Muscle of back (tissue), 11 donors: ENCODE results near the gene DLG2. TPM values are rescaled to one million over a fixed set of nuclear protein-coding genes. Genes with fewer than 3 reads are reported as not detected.

Experiments
- DNase-seq, 3 donors: peaks; one replicate each; pipeline versions ENCODE4 v3.0.0 to v3.0.0-alpha.2; 2013
- polyA plus RNA-seq, 10 donors: library from polyadenylated mRNA; unstranded; fragments of 120-200 nt; gene quantifications; one replicate each; pipeline ENCODE4 v1.2.1, GENCODE V29; 2013; ENCODE audit not compliant: insufficient read length in 10 of 10

Gene DLG2
- polyA plus RNA-seq, 10 donors: 7.0 to 15.2 (median 10.4) TPM

DNA sequence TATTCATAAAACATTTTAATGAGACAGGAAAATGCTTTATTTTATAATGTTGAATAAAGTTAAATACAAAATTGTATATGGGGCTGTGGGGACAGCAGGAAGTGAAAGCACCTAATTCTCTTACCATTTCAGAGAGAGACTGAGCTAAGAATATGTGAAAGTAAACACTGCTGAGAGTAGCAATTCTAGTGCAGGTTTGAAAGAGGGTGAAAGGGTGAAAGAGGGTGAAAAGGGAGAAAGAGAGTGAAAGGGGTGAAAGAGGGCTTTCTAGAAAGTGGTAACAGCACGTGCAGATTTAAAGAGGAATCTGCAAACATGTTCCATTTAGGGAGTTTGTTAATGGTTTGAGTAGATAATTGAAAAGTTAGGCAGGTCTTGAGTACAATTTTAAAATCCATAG is 1689.0 kb downstream of the DLG2 start:
- no peak for DNase-seq

DNA sequence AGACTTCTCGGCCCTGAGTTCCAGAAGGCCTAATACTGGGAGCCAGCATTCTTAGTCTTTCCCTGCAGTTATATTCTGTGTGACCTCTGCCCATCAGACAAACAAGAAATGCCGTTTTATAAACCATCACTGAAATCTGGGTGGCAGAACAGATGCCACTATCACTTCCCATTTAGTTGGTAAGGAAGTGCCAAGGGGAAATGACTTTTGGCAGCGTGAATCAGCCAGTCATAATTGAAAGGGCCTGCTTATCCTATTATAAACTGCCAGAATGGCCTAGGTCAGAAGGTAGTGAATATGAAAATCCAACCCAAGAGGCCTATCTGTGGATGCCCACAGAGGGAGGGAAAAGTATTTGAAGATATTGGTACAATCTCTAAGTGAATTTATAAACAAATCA is 1694.1 kb downstream of the DLG2 start:
- no peak for DNase-seq

DNA sequence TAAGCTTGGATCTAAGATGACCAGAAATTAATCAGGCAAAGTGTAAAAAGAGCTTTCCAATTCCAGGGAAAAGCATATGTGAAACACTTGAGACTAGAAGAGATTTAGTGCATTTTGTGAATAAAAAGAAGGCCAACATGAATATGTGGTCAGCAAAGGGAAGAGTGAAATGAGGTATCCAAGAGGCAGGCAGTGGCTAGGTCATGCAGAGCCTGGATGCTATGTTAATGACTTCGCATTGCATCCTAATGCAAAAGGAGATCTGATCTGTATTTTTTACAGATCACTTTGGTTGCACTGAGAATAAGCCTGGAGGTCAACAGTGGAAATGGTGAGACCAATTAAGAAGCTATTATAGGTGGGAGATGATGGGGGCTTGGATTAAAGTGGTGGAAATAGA is 1699.7 kb downstream of the DLG2 start:
- no peak for DNase-seq

DNA sequence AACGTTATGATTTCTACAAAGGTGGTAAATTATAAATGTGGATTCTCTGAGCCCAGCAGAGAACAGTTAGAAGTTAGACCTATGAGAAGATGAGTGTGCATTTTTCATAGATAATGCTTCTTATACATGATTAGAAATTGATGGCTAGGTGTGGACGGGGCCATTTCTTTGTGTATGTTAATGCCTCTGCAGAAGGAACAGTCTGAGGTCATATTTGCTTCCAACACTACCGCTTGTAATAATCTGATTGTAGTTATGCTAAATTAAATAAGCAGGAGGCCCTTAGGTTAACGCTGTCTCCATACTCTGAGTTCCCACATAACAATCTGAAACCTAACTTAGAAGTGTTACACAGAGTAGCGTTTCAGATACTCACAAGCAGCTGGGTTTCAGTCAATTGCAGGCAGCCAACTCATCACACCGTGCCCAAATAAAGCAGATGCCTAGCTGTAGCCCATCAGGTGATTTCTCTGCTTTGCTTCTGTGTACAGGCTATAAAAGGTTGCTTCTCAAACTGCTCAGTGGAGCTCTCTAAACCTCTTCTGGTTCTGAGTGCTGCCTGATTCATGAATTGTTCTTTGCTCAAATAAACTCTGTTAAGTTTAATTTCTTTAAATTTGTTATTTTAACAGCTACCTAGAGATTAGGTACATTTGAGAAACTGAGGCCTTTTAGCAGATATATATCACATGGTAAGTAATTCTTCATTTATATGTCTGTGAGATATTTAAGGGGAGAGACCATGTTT is 1702.2 kb downstream of the DLG2 start:
- DNase-seq: no peak

DNA sequence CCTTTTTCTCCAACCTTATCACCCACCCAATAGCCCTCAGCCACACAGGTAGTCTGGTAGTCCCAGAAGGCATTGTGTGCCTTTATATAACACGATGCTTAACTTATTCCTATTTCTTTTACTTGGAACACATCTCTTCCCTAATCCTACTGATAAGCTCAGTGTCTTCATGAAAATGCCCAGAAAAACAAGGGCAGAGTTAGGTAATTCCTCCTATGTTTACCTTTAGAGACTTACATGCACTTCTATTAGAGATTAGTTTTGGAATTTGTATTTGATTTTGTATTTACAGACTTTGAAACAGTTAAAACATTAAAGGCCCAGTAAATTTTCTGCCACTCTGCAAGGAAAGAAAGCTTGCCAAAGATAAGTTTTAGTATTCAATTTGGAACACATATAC is 1703.2 kb downstream of the DLG2 start:
- DNase-seq: no peak

DNA sequence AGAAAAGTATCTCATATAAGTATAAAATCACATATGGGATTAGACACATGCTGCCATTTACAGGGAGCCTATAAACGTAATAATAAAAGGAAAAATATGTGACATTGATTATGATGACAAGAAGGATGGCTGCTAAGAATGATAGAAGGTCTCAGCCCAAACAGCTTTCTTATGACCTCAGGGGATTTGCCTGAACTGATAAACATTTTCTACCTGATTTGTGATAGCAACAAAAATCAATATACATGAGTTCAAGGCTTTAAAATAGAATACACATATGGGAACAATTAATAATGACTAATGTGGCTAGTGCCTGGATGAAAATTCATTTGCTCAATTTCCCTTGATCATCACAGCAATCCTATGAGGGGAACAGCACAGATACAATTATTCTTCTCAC is 1704.2 kb downstream of the DLG2 start:
- DNase-seq: no peak

DNA sequence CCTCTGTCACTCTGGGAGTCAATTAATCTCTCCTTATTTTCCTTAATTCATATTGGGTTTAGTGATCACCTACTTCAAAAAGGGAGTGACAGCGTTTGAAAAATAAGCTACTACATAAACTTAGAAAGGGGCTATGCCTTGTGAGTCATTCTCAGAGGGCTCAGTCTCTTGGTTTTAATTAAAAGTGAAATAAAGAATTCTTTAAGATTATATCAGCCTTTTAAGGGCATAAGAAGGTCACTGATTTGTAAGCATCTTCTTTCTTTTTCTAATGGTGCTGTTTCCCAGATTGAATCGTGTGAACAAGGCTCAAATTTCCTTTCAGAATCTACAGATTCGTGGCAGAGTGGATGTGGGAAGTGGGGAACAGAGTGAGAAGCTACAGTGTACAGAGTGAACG is 1704.8 kb downstream of the DLG2 start:
- no peak for DNase-seq

DNA sequence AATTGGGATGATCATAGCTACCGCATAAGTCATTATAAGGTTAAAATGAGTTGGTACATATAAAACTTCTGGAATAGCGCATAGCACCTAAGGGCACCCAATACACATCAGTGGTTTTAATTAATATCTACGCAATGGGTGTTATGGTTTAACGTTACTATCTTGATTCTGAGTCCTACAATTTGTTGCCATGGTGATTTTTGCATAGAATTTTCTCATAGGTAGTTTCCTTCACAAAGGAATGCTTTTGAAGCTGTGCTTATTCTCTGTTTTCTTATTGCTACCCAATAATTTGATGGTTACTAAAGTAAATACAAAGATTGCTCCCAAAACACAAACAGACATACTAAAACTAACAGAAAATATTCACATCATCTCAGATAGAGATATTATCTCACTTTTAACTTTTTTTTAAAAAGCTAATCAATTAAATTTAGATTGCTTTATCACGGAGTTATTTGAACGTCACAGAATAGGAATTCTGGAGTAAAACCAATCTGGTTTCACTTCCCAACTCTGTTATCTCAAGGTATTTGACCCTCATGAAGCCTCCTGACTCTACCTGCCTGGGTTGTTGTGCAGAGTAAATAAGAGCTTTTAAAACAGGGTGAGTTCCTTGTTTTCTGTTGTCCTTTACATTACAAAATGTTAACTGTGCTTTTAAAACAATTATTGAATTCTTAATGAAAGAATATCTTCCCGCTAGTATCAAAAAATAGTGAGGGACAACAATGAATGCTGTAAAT is 1705.5 kb downstream of the DLG2 start:
- DNase-seq: no peak

DNA sequence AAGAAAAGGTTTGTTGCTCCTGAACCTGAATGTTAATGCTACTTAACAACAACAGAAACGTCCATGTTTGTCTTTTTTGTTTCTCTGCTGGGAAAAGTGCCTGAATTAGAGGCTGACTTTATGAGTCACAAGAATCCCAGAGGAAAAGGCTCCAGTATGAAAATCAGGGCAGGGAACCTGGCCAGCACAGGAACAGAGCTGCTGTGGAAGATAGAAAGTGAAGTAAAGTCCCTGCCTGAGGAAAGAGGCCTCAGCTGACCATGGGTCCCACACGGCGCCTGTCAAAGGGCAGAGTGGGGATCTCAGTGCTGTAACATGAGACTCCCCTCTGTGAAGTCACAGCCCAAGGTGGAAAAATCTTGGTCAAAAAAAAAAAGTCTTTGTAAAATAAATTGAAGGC is 1708.7 kb downstream of the DLG2 start:
- DNase-seq: no peak

DNA sequence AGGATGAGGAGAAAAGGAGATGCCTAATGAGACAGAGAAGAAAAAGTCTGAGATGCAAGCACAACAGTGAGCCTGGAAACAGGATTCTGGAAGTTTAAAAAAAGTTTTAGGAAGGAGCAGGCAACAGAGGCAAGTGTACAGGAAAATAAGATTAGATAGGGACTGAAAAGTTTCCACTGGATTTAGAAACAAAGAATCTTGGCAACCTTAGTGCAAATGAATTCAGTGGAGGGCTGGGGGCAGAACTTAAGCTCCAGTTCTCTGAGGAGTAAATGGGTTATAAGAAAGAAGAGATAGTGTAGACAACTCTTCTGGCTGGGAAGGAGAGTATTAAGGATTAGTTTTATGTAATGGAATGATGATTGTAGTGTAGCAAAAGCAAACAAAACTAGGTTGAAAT is 1712.1 kb downstream of the DLG2 start:
- no peak for DNase-seq

DNA sequence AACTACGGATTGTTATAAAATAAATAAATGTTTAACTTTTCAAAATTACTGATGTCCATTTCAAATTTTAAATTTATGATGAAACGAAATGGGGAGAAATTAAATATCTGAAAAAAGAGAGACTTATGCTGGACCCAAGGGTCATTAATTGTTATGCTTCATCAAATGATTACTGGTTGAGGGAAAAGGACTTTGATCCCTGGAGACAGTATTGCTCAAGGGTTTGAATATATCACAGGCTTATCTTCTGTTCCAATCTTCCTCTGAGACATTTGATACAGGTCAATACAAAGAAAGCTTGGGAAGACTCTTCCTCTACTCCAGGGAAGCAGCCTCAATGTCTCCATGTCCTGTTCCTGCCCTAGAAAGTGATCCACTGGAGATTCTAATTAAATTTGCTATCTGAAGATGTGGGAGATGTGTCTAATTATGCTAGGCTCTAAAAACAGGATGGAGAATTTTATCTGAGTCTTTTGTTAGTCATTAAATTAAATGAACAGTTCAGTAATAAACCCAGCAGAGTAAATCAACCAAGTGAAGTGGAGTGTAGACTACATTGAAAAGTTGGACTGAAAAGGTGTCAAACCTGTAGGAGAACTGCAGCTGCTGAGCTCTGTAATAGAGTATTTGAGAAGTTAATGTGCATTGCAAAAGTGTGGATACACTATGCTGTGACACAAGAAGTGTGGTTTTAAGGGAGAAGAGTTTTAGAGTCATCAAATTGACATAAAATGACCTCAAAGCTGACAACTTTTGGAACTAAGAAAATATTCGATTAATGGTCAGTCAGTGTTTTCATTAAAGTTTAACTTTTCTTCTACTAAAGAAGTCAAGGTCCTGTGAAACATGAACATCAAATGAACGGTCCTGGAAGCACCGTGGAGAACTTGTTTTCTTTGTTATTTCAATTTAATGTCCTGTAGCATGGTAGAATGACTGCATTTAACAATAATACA is 1717.3 kb downstream of the DLG2 start:
- no peak for DNase-seq

DNA sequence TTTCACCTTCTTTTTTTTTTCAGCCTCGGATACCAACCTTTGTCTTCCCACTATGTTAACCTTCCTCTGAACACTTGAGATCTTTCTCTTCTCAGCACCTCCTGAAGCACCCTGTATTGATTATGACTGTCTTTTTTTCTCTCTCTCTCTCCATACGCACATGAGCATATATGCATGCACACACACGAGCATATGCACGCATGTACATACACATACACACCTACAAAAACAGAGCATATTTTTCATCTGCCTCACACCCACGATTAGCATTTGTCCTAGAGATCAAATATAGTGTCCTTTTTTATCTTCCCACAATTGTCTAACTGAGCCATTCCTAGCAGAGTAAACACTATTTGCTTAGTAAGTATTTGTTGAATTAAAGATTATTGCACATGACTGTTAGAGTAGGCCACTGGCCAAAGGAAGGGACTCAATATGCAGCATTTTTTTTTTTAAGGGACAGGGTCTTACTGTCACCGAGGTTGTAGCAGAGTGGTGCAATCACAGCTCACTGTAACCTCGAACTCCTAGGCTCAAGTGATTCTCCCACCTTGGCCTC is 1718.8 kb downstream of the DLG2 start:
- no peak for DNase-seq

DNA sequence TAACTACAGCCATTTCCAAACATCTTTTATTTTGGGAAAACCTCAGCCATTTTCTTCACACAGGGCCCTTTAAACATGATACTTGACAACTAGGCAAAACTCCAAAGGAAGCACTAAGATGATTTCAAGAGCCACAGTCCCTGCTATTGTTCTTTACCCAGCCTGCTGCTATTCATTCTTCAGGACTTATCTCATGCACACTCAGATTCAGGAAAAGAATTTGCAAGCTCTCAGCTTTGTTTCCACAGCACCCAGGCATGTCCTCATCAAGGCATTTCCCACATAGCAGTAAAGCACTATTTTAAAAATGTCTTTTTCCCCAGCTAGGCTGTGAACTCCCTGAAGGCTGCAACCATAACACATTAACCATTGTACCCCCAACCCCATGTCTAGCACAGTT is 1731.6 kb downstream of the DLG2 start:
- DNase-seq: no peak

DNA sequence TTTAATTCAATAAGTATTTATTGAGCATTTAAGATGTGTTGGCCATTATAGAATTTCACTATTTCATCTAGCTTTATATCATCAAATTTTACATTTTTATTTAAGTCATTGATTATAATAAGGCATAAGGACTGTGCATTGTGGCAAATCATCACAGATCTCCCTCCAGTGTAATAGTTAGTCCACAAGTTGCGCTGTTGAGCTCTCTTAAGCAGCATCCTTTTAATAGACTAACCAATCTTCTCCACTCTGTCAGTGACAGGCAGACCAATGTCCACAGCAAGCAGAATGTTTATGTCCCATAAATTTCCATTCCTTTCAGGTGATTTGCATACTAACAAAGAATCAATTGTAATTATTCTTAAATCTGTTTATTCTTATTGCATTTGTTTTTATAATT is 1745.7 kb downstream of the DLG2 start:
- no peak for DNase-seq

DNA sequence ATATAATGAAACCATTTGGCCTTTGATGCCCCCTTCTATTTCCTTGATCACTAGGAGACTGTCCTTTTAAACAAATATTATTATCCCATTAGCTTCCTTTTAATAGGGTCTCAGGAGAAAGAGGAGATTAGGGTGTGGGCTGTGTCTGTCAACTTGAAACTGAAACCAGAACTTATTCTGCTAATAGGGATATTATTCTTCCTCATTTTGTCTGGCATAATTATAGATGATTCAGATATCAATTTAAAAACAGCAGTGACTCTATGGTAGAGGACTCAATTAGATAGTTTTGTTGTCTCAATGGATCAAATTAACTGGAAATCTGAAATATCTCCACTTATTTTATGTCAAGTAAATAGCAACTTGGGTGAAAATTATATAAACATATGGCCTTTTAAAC is 1756.1 kb downstream of the DLG2 start:
- no peak for DNase-seq

DNA sequence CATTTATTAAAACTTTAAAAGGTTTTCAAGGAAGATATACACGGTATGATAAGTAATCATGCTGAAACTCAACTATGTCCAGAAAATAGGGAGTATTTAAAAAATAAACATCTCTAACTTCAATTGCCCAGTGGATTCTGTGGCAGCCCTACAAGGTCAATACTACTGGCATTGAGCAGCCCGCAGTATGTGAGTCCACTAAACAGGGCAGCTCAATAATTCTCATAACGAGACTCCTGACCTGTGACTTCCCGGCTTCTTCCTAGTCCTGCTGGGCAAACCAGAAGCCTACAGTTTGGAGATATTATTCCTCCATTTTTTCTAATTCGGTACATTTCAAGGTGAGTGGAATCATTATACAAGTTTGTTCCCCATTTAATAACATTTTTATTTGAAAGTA is 1760.5 kb downstream of the DLG2 start:
- DNase-seq: no peak

DNA sequence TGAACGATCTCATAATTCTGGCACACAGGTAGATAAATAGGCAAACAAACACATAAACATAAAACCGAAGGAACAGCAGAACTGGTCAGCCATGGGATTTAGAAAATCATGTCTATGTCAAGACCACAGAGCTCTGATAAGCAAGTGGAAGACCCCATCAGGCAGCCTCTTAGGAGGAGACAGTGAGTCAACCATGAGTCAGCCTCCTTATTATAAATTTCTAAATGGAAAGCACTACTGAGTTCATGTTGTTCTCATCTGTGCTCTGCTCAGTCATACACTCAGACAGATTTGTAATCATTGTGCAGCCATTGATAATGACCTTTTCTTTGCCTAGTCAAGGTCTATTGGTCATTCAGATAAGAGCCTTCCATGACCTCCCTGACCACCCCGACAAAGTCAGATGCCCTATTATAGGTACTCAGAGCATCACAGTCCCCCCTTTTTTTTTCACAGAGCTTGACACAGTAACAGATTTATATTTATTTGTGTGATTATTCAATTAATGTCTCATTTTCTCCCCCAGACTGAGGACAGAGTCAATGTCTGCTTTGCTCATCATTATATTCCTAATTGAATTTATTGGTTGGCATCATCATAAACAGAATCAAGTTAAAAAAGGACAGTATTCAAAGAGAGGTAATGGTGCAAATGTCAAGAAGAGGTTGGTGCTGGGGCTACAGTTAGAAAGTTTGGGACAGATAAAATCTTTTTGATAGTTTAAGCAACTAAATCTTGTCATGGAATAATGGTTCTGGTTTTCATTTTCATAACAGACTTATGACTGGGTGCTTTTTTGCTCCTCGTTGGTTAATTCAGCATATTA is 1761.3 kb downstream of the DLG2 start:
- DNase-seq: peak in 1 of 3 donors; percentile 7

DNA sequence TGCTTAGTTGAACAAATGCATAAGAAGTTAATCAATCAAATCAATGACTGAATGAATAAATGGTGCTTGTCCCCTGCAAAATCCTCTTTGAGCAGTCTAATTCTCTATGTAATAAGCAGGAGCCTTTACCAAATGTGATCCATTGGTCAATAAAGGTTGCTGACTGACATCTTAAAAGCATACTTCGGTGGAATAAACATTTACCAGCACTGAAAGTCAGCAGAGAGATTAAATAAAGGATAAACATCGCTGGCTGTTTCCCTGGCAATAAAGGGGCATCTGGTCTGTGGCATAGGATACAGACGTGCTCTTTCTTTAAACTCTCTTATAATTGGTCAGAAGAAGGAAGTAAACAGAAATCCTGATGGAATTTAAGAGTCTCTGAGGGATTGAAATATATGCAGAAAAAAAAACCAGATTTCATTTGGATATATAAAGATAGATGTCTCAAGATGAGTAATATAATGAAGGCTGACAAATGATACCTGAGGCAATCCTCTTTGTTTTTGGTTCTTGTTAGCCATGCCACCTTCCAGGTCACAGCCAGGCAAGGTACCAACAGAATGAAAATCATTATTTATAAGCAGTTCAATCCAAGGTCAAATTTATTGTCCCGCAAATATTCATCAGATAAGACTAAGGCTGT is 1762.6 kb downstream of the DLG2 start:
- DNase-seq: no peak

DNA sequence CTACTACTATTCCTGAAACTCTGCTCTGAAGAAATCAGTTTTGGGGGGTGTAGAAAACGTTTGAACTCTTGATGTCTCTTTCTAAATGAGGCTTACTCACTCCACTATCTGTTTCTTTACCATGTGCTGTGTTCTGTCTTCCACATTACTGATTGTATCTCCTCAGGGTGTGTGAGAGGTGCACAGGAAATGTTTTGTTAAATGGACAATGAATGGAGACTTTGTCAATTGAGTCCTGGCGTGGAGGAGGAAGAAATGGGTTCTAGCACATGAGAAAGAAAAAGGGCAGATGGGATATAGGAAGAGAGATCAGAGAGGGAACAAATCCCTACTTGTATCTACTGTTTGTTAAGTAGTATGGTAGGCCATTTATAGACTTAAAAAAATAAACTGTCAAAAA is 1763.9 kb downstream of the DLG2 start:
- no peak for DNase-seq

DNA sequence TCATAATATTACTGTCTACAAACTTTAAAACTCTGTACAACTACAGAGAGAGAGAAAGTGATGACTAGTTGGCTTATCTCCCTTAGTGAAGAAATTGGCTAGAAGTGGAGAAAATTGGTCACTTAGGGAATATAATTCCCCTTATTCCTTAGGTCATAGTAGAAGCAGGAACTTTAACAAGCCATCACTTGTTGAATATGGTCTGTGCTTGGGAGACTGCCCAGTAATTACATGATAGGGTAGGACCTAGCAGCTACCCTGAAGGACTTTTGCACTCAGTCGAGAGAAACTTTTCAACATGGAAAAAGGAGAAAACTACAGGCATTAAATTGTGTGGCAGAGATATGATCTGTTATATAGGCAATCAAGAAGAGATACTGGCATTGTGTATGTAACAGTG is 1764.5 kb downstream of the DLG2 start:
- DNase-seq: peak in 2 of 3 donors; percentile 10 to 15

DNA sequence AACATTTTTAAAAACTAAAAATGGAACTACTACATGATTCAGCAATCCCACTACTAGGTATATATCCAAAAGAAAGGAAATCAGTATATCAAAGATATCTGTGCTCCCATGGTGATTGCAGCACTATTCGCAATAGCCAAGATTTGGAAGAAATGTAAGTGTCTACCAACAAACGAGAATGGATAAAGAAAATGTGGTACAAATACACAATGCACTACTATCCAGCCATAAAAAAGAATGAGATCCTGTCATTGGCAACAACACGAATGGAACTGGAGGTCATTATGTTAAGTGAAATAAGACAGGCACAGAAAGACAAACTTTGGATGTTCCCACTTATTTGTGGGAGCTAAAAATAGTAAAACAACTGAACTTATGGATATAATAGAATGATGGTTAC is 1765.1 kb downstream of the DLG2 start:
- no peak for DNase-seq
